ENCODE data around the gene VAC14. TPM values are rescaled to one million over a fixed set of nuclear protein-coding genes. Genes with fewer than 3 reads are reported as not detected.

The VAC14 gene
- total RNA-seq, 4 donors from 2014 or later, result 20.5 to 44.2 (median 29.5) TPM

DNA sequence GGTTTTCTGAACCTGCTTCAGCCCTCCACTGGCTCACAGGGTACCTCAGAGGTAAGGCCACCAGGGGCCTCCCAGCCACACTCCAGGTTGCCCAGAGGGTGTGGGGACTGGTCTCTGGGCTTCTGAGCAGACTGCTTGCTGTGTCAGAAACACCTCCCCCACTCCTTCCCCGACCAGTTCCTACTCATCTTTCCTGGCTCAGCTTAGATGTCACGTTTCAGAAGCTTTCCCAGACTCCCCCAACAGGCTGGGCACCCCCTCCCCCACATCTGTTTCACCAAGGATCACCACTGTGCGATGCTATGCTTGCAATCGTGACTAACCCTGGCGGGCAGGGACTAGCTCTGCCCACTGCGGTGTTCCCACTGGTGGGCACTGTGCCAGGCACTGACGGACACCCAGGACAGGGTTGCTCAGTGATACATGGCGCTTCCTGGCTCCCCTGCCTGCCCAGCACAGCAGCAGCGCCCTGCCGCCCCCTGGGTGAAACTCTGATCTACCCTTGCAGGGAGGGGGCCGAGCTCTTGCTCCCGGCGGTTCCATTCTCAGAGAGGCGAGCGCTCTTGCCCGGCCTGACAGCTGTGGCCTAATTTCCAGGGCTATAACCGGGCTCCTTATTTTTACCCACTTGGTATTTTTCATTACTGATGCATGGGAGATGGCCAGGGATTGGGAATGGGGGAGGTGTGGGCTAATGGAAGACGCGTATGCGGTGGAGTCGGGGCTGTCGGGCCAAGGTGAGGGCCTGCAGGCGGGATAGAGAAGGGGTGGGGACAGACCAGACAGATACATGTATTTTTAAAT, 85.7 kb downstream of the VAC14 start:
- no peak for TF ChIP-seq CTCF (IDR thresholded peaks at IDR 0.05; ENCODE audit: low read depth)

DNA sequence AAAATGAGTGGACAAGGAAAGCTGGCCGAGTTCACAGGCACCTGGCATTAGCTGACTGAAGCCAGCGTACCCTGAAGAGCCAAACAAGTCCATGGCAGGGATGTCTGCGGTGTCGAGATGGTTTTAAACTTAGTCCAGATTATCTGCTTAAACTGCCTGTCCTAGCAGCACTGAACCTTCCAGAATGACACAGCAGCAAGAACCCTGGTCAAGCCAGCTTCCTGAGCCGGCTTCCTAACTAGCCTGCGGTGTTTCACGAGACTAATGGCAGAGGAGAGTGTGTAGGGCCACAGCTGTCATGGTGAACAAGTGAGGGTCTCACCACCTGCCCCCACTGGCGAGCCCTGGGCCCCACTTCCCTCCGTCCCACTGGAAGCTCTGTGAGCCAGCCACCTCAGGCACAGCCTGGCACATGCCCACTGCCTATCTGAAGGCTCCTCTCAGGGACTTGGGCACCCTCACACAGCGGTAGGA, 86.3 kb downstream of the VAC14 start:
- TF ChIP-seq CTCF (IDR thresholded peaks at IDR 0.05; ENCODE audit: low read depth), result no peak

- no peak for TF ChIP-seq CTCF (IDR thresholded peaks at IDR 0.05; ENCODE audit: low read depth)
These were observed 87.1 kb downstream of the VAC14 start for GRCh38 chr16:70713824-70714223.

DNA sequence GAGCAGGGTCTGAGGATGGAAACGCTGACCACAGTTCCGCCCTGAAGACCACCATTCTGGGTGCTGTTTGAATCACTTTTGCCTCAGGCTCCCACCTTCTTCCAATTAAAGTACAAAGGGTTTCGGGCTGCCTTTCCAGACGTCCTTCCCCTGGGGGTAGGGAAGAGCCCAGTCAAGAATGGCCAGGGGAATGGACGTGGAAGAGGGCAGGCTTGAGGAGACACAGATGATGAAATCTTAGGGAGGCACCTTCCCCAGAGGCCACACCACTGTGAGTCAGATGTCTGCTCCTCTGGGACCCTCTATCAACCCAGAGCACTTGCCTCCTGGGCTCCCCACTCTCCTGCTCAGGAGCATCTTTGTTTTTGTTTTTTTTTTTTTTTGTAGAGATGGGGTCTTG, 87.6 kb downstream of the VAC14 start:
- TF ChIP-seq CTCF (IDR thresholded peaks at IDR 0.05; ENCODE audit: low read depth), result no peak

DNA sequence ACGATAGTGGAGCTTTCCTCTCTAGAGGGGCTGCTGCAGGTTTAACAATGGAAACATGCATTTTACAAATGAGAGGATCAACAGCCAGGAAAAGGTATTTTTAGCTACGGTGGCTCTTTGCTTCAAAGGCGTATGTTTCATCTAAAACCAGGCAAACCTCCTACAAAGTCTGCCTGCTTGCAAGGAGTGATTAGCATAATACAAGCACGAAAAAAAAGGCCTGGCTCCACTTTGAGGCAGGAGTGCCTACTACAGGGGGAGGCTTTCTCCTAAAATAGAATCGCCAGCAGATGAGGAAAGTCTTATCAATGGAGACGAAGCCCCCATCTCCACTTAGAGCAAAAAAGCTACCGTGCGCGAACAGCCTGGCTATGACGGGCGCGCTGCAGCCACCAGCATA, 88.0 kb downstream of the VAC14 start:
- no peak for TF ChIP-seq CTCF (IDR thresholded peaks at IDR 0.05; ENCODE audit: low read depth)

DNA sequence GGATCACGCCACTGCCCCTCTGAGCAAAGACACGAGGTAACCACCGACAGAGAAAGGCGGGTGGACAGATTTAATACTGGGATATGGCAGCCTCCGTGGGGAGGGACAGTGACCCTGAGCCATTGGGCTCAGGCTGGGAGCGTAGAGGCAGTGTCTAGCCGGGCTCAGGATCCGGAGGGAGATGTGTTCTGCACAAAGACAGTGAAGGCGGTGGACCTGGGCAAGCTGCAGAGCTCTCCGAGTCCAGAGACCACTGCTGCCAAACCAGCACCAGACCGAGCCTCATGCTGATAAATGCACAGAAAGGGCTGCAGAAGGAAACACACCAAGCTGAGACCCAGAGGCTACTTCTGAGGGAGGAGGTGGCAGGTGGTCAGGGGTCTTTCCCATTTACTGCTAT, 88.6 kb downstream of the VAC14 start:
- TF ChIP-seq CTCF (IDR thresholded peaks at IDR 0.05; ENCODE audit: low read depth), result no peak

GRCh38 chr16:70711211-70712031, 89.5 kb downstream of the VAC14 start:
- TF ChIP-seq CTCF (IDR thresholded peaks at IDR 0.05; ENCODE audit: low read depth), result no peak

Data from subcutaneous adipose tissue (tissue), 4 donors.